ENCODE results near the gene RAD52.
"Not testable (repeated sequence)": the region's sequence is repeated elsewhere in the genome, so short reads cannot be mapped to it uniquely, and the experiment has no call there.

RAD52 gene

DNA sequence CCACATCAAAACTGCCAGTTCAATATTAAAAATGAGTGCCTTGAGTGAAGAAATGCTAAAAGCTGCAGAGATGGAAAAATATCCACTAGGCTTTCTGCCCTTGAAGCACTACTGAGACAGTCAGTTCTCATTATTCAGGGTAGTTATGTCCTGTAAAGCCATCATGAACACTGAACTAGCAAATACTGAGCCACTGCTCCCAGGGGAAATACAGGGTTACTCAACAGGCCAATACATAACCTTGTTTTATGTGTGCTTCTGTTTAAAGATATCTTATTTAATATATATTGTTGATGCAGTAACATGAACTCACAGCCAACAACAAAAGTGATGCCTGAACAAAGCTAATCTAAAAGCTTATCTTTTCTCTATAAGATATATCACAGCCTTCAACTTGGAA, 3.3 kb downstream of the RAD52 start:
- ChIA-PET POLR2A (interaction anchor here (0.6 kb wide), 1 partner anchor 184 kb away, joined by 4 read pairs; no protein-coding TSS in a partner anchor), CTCF (interaction anchor here (0.9 to 1.6 kb wide), 9 partner anchors 8 to 371 kb away, joined by 3 to 4 read pairs (median 3); no protein-coding TSS in a partner anchor)
- DNase-seq (ENCODE audit: extremely low spot score) = no peak
- no peak for TF ChIP-seq CTCF (IDR thresholded peaks at IDR 0.05; ENCODE audit: control extremely low read depth, extremely low read depth, low read depth, missing control alignments)

- POLR2A ChIA-PET = no interaction called here
- TF ChIP-seq CTCF (IDR thresholded peaks at IDR 0.05; ENCODE audit: control extremely low read depth, extremely low read depth, low read depth, missing control alignments) = no peak
- CTCF ChIA-PET = no interaction called here
- no peak for DNase-seq (ENCODE audit: extremely low spot score)
Observed at GRCh38 chr12:944211-944610, 5.3 kb downstream of the RAD52 start.

- CTCF ChIA-PET = no interaction called here
- POLR2A ChIA-PET = no interaction called here
- no peak for TF ChIP-seq CTCF (IDR thresholded peaks at IDR 0.05; ENCODE audit: control extremely low read depth, extremely low read depth, low read depth, missing control alignments)
- no peak for DNase-seq (ENCODE audit: extremely low spot score)
Observed at GRCh38 chr12:943051-943450, 6.4 kb downstream of the RAD52 start.

- ChIA-PET CTCF (interaction anchor here (0.8 to 1.4 kb wide), 5 partner anchors 8 to 377 kb away, joined by 3 to 4 read pairs (median 3); partner anchors contain the start of gene RAD52), POLR2A (no interaction called here)
- DNase-seq (ENCODE audit: extremely low spot score) = no peak
- TF ChIP-seq CTCF (IDR thresholded peaks at IDR 0.05; ENCODE audit: control extremely low read depth, extremely low read depth, low read depth, missing control alignments) = no peak
Observed at GRCh38 chr12:938810-939209, 10.7 kb downstream of the RAD52 start.

- DNase-seq (ENCODE audit: extremely low spot score) = no peak
- ChIA-PET CTCF (interaction anchor here (1.2 kb wide), 1 partner anchor 13 kb away, joined by 3 read pairs; the partner anchor contains the start of gene RAD52), POLR2A (no interaction called here)
- no peak for TF ChIP-seq CTCF (IDR thresholded peaks at IDR 0.05; ENCODE audit: control extremely low read depth, extremely low read depth, low read depth, missing control alignments)
Observed at GRCh38 chr12:936377-937345, 12.8 kb downstream of the RAD52 start.

- DNase-seq (ENCODE audit: extremely low spot score); POLR2A ChIA-PET; CTCF ChIA-PET: not testable (repeated sequence)
Observed at GRCh38 chr12:935891-936290, 13.6 kb downstream of the RAD52 start.

DNA sequence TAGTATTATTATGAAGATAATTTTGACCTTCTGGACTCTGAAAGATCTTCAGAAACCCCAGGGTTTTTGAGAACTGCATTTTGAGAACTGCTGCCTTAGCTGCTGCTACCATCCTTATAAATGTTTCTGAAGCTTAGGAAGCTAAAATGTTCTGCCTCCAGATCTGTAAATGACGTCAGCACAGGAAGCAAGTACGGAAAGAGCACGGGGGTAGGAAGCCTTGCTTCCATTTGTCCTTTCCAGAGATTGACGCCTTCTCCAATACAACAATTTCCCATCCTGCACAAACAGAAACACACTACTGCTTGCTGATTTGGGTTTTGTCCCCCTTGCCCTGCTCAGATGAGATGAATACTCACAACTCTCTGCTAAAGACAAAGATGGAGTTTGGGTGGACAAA, 17.9 kb downstream of the RAD52 start:
- ChIA-PET CTCF (no interaction called here), POLR2A (no interaction called here)
- TF ChIP-seq CTCF (IDR thresholded peaks at IDR 0.05; ENCODE audit: control extremely low read depth, extremely low read depth, low read depth, missing control alignments) = no peak
- no peak for DNase-seq (ENCODE audit: extremely low spot score)
